Measurements from ENCODE around the gene CD63. TPM values are rescaled to one million over a fixed set of nuclear protein-coding genes. Genes with fewer than 3 reads are reported as not detected.
A peak's percentile ranks its signal among the peaks of the same experiment; 100 is the strongest.

The CD63 gene
- total and polyA plus RNA-seq, 2 experiments from 2014 or later: 1,401 to 2,624 TPM

GRCh38 chr12:55741931-55742680 lies 13.3 kb upstream of the CD63 start:
- WGBS (ENCODE audit: low lambda C conversion rate, missing lambda C conversion rate): 48% methylated on average over 3 of the region's 3 CpGs
- Histone ChIP-seq H3K4me3 (peak overlapping the region; percentile 34), H2AFZ (peak overlapping the region; percentile 71)

GRCh38 chr12:55739025-55739378 lies 10.2 kb upstream of the CD63 start:
- no peak overlapping the region for H3K4me3 ChIP-seq
- H3K9me3 ChIP-seq (ENCODE audit: low read depth): no peaks in the 10 kb centered on the region
- 79% methylated on average over 2 of the region's 2 CpGs for WGBS (ENCODE audit: low lambda C conversion rate, missing lambda C conversion rate)
- DNase-seq (ENCODE audit: low spot score): no peak
- no peak overlapping the region for H3K27ac ChIP-seq
- no peaks in the 10 kb centered on the region for H3K36me3 ChIP-seq (replicated peaks; ENCODE audit: insufficient read depth, low read depth)
- no peaks in the 10 kb centered on the region for H4K20me1 ChIP-seq (ENCODE audit: insufficient read depth, poor library complexity, severe bottlenecking)
- no peak overlapping the region for H3K4me2 ChIP-seq
- no peaks in the 10 kb centered on the region for H3K9me2 ChIP-seq (replicated peaks; ENCODE audit: insufficient read depth)
- no peak overlapping the region for H2AFZ ChIP-seq
- no peaks in the 10 kb centered on the region for H3K27me3 ChIP-seq
- H3K79me2 ChIP-seq: peaks cover 1% of the 10 kb centered on the region
- H3K4me1 ChIP-seq (ENCODE audit: insufficient read depth): peaks cover 11% of the 10 kb centered on the region
- TF ChIP-seq EZH2phosphoT487 (IDR thresholded peaks at IDR 0.05; ENCODE audit: low read depth, severe bottlenecking, unreplicated experiment): no peak
- TF ChIP-seq EZH2 (IDR thresholded peaks at IDR 0.05; ENCODE audit: borderline replicate concordance): no peak
- no peak for TF ChIP-seq CTCF (IDR thresholded peaks at IDR 0.05; ENCODE audit: poor library complexity)

More at GRCh38 chr12:55741931-55742680, 13.3 kb upstream of the CD63 start:
- no peak for DNase-seq (ENCODE audit: low spot score)
- Histone ChIP-seq H3K36me3 (replicated peaks; ENCODE audit: insufficient read depth, low read depth) (no peaks in the 10 kb centered on the region), H4K20me1 (ENCODE audit: insufficient read depth, poor library complexity, severe bottlenecking) (no peaks in the 10 kb centered on the region), H3K27ac (peak overlapping the region; percentile 88), H3K9me3 (ENCODE audit: low read depth) (no peaks in the 10 kb centered on the region), H3K4me2 (peak overlapping the region; percentile 78), H3K27me3 (no peaks in the 10 kb centered on the region), H3K9me2 (replicated peaks; ENCODE audit: insufficient read depth) (no peaks in the 10 kb centered on the region), H3K4me1 (ENCODE audit: insufficient read depth) (peaks cover 28% of the 10 kb centered on the region), H3K79me2 (peaks cover 12% of the 10 kb centered on the region)
- TF ChIP-seq EZH2 (IDR thresholded peaks at IDR 0.05; ENCODE audit: borderline replicate concordance): no peak
- TF ChIP-seq CTCF (IDR thresholded peaks at IDR 0.05; ENCODE audit: poor library complexity): no peak
- TF ChIP-seq EZH2phosphoT487 (IDR thresholded peaks at IDR 0.05; ENCODE audit: low read depth, severe bottlenecking, unreplicated experiment): no peak

- H3K4me1 ChIP-seq (ENCODE audit: insufficient read depth): peaks cover 10% of the 10 kb centered on the region
- peak overlapping the region; percentile 56 for H3K4me3 ChIP-seq
- no peaks in the 10 kb centered on the region for H3K36me3 ChIP-seq (replicated peaks; ENCODE audit: insufficient read depth, low read depth)
- TF ChIP-seq CTCF (IDR thresholded peaks at IDR 0.05; ENCODE audit: poor library complexity) (peak; percentile 94), EZH2phosphoT487 (IDR thresholded peaks at IDR 0.05; ENCODE audit: low read depth, severe bottlenecking, unreplicated experiment) (no peak), EZH2 (IDR thresholded peaks at IDR 0.05; ENCODE audit: borderline replicate concordance) (no peak)
- peak; percentile 90 for DNase-seq (ENCODE audit: low spot score)
- WGBS (ENCODE audit: low lambda C conversion rate, missing lambda C conversion rate): 2% methylated on average over 14 of the region's 14 CpGs
- H4K20me1 ChIP-seq (ENCODE audit: insufficient read depth, poor library complexity, severe bottlenecking): no peaks in the 10 kb centered on the region
- no peaks in the 10 kb centered on the region for H3K9me2 ChIP-seq (replicated peaks; ENCODE audit: insufficient read depth)
- H3K79me2 ChIP-seq: no peaks in the 10 kb centered on the region
- H3K27me3 ChIP-seq: no peaks in the 10 kb centered on the region
- H3K4me2 ChIP-seq: peak overlapping the region; percentile 81
- H2AFZ ChIP-seq: peak overlapping the region; percentile 66
- peak overlapping the region; percentile 82 for H3K27ac ChIP-seq
- no peaks in the 10 kb centered on the region for H3K9me3 ChIP-seq (ENCODE audit: low read depth)
Measured at GRCh38 chr12:55738123-55739024, 9.6 kb upstream of the CD63 start.

Data from hepatocyte (in vitro differentiated cells).